ENCODE results near the gene RESP18.
A peak's percentile ranks its signal among the peaks of the same experiment; 100 is the strongest.

- TF ChIP-seq POLR2A (IDR thresholded peaks at IDR 0.05) (no peak), CTCF (IDR thresholded peaks at IDR 0.05) (peak in 1 of 4 donors; percentile 13)
Observed at GRCh38 chr2:219279916-219280516, 52.5 kb downstream of the RESP18 start.

Measured in right lobe of liver (tissue), 4 donors.